Activated T-cell treated with anti-CD3 and anti-CD28 coated beads, Interleukin-2, amount 50 U/mL, for 72 hours (primary cell): ENCODE data around the gene PDPR. TPM values are rescaled to one million over a fixed set of nuclear protein-coding genes. Genes with fewer than 3 reads are reported as not detected.
"Not testable (repeated sequence)": the region's sequence is repeated elsewhere in the genome, so short reads cannot be mapped to it uniquely, and the experiment has no call there.

Experiments
- ATAC-seq, 2 donors: fragments of 150-1000 bp; cut with Tn5 transposase; replicated peaks in 1 of 2; 2 replicates each; pipeline ENCODE4 v1.10.0; 2021; ENCODE audit warnings: moderate library complexity in 2 of 2, mild to moderate bottlenecking in 1 of 2
- DNase-seq, 2 donors: peaks; one replicate each; pipeline ENCODE4 v3.0.0; 2021 to 2022; ENCODE audit warnings: mixed read lengths in 1 of 2
- H3K27ac Mint-ChIP-seq: one replicate; pipeline ENCODE4 v1.8.0; 2022; ENCODE audit warnings: mild to moderate bottlenecking, moderate library complexity, mixed read lengths
- H3K27me3 Mint-ChIP-seq: one replicate; pipeline ENCODE4 v1.8.0; 2022; ENCODE audit warnings: low read depth, mixed read lengths
- H3K36me3 Mint-ChIP-seq, 2 donors: one replicate each; pipeline ENCODE4 v1.8.0; 2022; ENCODE audit warnings: mixed read lengths in 2 of 2, mild to moderate bottlenecking in 1 of 2; ENCODE audit not compliant: insufficient read depth in 2 of 2
- H3K4me1 Mint-ChIP-seq: one replicate; pipeline ENCODE4 v1.8.0; 2022; ENCODE audit warnings: low read depth, mixed read lengths
- H3K4me3 Mint-ChIP-seq, 2 donors: one replicate each; pipeline ENCODE4 v1.8.0; 2022; ENCODE audit warnings: mild to moderate bottlenecking in 2 of 2, mixed read lengths in 2 of 2, moderate library complexity in 2 of 2
- H3K9me3 Mint-ChIP-seq, 2 donors: one replicate each; pipeline ENCODE4 v1.8.0; 2022; ENCODE audit warnings: mixed read lengths in 2 of 2
- total RNA-seq, 2 donors: library from RNA; stranded (reverse); gene quantifications; one replicate each; pipeline ENCODE4 v1.2.3, GENCODE V29; 2022

PDPR gene
- total RNA-seq, 2 donors from 2014 or later: 27.7 to 33.6 TPM

DNA sequence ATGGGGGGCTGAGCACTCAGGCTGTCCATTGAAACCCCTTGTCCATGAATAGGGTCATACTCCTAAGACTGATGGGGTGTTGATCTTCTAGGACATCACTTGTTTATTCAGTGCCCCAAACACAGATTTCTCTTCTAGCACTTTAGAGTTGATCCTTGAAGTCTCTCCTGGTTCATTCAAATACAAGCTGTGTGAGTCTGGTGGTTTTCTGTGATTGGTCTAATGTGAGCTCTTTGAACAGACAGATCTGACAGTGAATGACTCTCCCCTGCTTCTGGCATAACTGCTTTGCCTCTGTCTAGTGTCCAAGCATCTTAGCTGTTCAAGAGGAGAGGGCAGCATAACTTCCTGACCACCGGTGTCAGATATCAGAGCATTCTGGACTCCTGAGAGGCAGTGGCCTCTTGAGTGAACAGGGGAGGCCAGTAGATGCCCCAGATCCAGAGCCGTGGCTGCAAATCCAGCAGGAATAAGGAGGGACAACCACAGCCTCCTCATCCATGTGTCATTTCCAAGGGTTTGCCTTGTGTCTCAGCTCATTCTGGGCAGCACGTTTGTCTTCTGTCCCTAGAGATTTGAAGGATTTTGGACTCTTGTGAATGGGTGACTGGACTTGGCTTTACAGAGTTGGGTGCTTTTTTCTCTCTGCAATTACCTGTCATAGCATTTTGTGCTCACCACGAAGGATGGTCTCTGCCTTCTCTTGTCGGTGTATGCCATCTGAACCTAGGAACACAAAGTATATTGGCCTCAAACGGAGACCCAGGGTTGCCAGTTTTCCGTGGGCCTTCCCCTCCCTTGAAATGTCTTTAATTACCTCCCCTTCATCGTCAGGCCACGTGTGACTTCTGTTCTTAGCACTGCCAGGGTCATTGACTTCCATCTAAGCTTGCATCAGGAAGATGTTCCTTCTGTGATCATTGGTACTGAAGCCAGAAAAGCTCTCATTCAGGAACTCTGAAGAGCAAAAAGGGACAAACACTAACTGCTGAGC is 45.5 kb downstream of the PDPR start:
- ATAC-seq (no peak), DNase-seq (no peak)
- Mint-ChIP-seq H3K4me1 (no peaks in the 10 kb centered on the region), H3K27me3 (no peaks in the 10 kb centered on the region), H3K27ac (no peak overlapping the region), H3K4me3 (no peak overlapping the region), H3K36me3 (peaks cover 4 to 8% of the 10 kb centered on the region in 2 donors), H3K9me3 (no peaks in the 10 kb centered on the region)

DNA sequence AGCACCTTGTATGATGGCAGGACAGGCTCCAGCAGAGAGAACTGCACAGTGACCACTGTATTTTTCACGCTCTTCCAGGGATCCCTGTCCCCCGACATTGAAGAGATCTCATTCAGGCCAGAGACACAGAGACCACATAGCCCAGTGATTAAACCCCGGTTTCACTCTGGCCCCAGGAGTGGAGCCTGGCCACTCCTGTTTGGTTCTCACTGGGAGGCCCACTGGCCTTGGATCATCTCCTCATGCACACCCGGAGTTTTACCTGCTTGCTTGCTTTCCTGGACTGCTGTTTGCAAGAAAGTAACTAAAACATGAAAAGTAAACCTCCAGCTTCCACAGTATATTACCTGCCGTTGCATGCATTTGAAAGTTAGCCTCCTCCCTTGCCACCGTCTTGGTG is 46.3 kb downstream of the PDPR start:
- H3K27ac Mint-ChIP-seq: no peak overlapping the region
- H3K4me3 Mint-ChIP-seq: no peak overlapping the region
- H3K27me3 Mint-ChIP-seq: no peaks in the 10 kb centered on the region
- DNase-seq: no peak
- H3K4me1 Mint-ChIP-seq: peaks cover 6% of the 10 kb centered on the region
- H3K9me3 Mint-ChIP-seq: no peaks in the 10 kb centered on the region
- ATAC-seq: no peak
- peaks cover 4 to 8% of the 10 kb centered on the region in 2 donors for H3K36me3 Mint-ChIP-seq

GRCh38 chr16:70160821-70161220 is 46.7 kb downstream of the PDPR start:
- Mint-ChIP-seq H3K4me3 (no peak overlapping the region), H3K27ac (no peak overlapping the region), H3K27me3 (no peaks in the 10 kb centered on the region), H3K9me3 (no peaks in the 10 kb centered on the region), H3K36me3 (peaks cover 4 to 8% of the 10 kb centered on the region in 2 donors), H3K4me1 (peaks cover 6% of the 10 kb centered on the region)
- ATAC-seq: no peak
- DNase-seq: no peak

DNA sequence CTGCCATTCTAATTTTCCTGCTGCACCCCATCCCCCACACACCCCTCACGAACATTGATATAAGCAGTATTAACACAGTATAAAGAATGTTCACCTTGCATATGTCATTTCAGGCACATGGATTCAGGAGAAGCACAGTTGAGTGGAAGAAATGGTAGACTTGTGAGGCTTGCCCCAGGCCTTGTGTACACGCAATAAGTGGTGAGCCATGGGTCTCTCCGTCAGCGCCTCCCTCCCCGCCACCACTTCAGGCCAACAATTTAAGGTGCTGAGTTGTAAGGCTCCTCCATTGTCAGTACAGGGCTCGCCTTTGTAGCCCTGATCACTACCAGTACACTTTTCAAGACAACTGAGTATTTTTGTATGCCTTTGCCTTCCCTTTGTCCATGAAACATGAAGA is 47.2 kb downstream of the PDPR start:
- Mint-ChIP-seq H3K4me1 (peaks cover 6% of the 10 kb centered on the region), H3K27ac (no peak overlapping the region), H3K4me3 (no peak overlapping the region), H3K9me3 (no peaks in the 10 kb centered on the region), H3K36me3 (peaks cover 3 to 7% of the 10 kb centered on the region in 2 donors), H3K27me3 (no peaks in the 10 kb centered on the region)
- no peak for DNase-seq
- ATAC-seq: no peak

- Mint-ChIP-seq H3K27ac (no peak overlapping the region), H3K4me3 (no peak overlapping the region), H3K27me3 (no peaks in the 10 kb centered on the region), H3K4me1 (peaks cover 6% of the 10 kb centered on the region), H3K36me3 (peaks cover 1 to 4% of the 10 kb centered on the region in 2 donors), H3K9me3 (no peaks in the 10 kb centered on the region)
- ATAC-seq (no peak), DNase-seq (no peak)
These were observed 47.9 kb downstream of the PDPR start for GRCh38 chr16:70162041-70162451.

DNA sequence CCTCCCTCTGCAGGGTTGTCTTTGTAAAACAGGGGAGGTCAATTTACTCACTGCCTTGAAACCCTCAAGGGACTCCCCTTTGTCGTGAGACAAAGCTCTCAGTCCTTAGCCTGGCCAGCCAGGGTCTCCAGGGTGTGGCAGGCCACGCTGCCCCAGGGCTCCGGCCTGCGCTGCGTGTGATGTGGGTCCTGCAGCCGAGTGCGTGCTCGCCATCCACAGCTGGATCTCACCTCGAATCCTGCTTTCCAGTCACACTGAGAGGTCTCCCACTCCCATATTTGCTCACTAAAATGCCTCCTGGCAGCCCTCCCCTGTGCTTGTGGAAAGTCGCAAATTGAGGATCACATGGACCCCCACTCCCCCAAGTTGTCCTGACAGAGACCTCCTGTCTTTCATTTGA is 49.5 kb downstream of the PDPR start:
- Mint-ChIP-seq H3K9me3 (no peaks in the 10 kb centered on the region), H3K36me3 (no peaks in the 10 kb centered on the region), H3K4me1 (peaks cover 6% of the 10 kb centered on the region), H3K4me3 (no peak overlapping the region), H3K27me3 (no peaks in the 10 kb centered on the region), H3K27ac (no peak overlapping the region)
- DNase-seq (no peak), ATAC-seq (no peak)

- ATAC-seq, H3K36me3 Mint-ChIP-seq, H3K4me3 Mint-ChIP-seq, H3K4me1 Mint-ChIP-seq, DNase-seq, H3K27me3 Mint-ChIP-seq, H3K27ac Mint-ChIP-seq, H3K9me3 Mint-ChIP-seq: not testable (repeated sequence)
These were observed 52.6 kb downstream of the PDPR start for GRCh38 chr16:70166688-70167087.

- H3K9me3 Mint-ChIP-seq, H3K4me1 Mint-ChIP-seq, DNase-seq, H3K4me3 Mint-ChIP-seq, H3K27ac Mint-ChIP-seq, ATAC-seq, H3K27me3 Mint-ChIP-seq, H3K36me3 Mint-ChIP-seq: not testable (repeated sequence)
These were observed 59.2 kb downstream of the PDPR start, which contains the start of gene CLEC18C for GRCh38 chr16:70173212-70173837. Gene CLEC18C (plus strand): TSS chr16:70173787. CDS start chr16:70174279, 492 bp downstream.

DNA sequence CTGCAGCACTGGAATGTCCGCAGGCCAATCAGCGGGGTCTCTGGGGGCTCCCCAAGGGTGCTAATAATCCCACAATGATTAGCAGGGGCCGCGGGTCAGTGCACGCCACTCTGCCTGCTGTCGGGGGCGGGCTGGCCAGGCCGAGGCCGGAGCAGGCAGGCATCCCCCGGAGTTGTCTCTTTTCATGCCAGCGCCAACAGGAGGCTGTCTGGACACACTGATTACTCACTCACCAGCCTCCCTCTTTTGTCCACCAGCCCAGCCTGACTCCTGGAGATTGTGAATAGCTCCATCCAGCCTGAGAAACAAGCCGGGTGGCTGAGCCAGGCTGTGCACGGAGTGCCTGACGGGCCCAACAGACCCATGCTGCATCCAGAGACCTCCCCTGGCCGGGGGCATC is 59.8 kb downstream of the PDPR start:
- not testable (repeated sequence) for H3K9me3 Mint-ChIP-seq, H3K27me3 Mint-ChIP-seq, H3K4me3 Mint-ChIP-seq, ATAC-seq, H3K4me1 Mint-ChIP-seq, DNase-seq, H3K36me3 Mint-ChIP-seq, H3K27ac Mint-ChIP-seq

DNA sequence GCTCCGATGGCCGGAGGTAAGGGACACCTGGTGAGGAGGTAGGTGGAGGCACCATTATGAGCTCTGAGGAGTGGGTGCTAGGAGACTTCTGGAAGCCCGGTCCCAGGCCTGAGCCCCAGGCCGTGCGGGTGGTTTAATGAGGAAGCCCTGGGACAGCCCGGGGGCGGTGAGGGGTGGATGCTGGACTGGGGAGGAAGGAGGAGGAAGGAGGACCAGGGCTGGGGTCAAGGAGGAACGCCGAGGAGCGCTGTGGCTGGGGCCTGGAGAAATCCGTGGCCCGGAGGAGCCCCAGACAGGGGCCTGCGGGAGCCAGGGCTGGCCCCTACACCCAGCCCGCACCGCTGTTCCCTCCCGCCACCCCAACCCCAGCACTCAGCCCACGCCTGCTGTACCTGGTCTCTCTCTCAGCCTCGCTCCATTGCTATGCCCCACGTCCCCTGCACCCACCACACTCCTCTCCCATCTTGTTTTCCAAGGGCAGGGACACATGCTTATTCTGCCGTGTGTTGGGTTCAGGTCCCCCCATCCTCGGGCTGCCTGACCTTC is 60.3 kb downstream of the PDPR start:
- H3K4me1 Mint-ChIP-seq, H3K4me3 Mint-ChIP-seq, DNase-seq, H3K36me3 Mint-ChIP-seq, H3K27ac Mint-ChIP-seq, H3K27me3 Mint-ChIP-seq, H3K9me3 Mint-ChIP-seq: not testable (repeated sequence)
- peak in 1 of 2 donors; percentile 9 for ATAC-seq

DNA sequence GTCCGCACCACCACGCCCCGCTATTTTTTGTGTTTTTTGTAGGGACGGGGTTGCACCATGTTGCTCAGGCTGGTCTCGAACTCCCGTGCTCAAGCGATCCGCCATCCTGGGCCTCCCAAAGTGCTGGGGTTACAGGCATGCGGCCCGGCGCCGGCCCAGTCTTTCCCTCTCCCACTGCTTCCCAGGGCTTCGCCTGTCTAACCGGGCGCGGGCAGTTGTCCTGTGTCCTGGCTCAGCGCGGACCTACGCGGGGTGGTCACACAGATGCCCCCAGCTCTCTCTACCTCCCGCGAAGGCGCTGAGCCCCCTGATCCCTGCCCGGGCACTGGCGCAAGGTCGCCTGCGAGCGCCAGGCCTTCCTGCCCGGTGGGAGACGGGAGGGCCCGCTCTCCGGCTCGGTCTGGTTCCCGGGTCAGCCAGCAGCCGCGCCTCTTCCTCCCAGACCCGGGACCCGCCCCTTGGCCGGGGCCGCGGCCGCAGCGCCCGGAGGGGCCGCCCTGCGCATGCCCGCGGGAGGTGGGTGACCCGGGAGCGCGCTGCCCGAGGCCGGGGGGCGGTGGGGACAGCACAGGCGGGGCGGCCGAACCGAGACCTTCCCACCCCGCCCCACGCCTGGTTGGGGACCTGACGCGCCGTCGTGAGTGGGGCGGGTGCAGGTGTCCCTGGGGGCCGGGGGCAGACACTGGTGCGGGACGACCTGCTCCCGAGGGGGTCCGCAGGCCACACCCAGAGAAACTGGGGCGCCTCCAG is 73.9 kb downstream of the PDPR start:
- ATAC-seq (peak; percentile 54 to 75), DNase-seq (peak in 1 of 2 donors; percentile 10)
- H3K4me3 Mint-ChIP-seq, H3K9me3 Mint-ChIP-seq, H3K27ac Mint-ChIP-seq, H3K4me1 Mint-ChIP-seq, H3K36me3 Mint-ChIP-seq, H3K27me3 Mint-ChIP-seq: not testable (repeated sequence)

- DNase-seq, ATAC-seq, H3K36me3 Mint-ChIP-seq, H3K27me3 Mint-ChIP-seq, H3K27ac Mint-ChIP-seq, H3K4me3 Mint-ChIP-seq, H3K9me3 Mint-ChIP-seq, H3K4me1 Mint-ChIP-seq: not testable (repeated sequence)
These were observed 74.4 kb downstream of the PDPR start for GRCh38 chr16:70188608-70188915.

DNA sequence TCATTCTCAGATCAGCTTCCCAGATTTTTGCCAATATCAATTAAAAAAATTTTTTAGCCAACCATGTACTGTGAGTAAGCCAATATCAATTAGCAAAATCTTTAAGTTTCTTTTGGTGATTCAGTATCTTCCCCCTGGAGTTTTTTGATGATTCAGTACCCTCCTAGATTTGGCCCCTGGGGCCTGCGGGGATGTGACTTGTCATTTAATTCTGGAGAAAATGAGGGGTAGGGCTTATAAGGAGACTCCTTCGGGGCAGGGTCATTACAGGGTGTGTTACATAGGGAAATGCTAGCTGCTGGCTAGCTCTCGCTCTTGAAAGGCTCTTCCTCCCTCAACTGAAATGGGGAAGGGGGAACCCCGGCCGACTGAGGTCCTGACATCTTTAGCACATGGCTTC is 76.4 kb downstream of the PDPR start:
- not testable (repeated sequence) for DNase-seq, H3K9me3 Mint-ChIP-seq, H3K4me3 Mint-ChIP-seq, H3K27me3 Mint-ChIP-seq, H3K36me3 Mint-ChIP-seq, H3K4me1 Mint-ChIP-seq, H3K27ac Mint-ChIP-seq
- ATAC-seq: peak in 1 of 2 donors; percentile 65
